Measurements from ENCODE around the gene ZNF664. TPM values are rescaled to one million over a fixed set of nuclear protein-coding genes. Genes with fewer than 3 reads are reported as not detected.
A peak's percentile ranks its signal among the peaks of the same experiment; 100 is the strongest.

The ZNF664 gene
- total and polyA plus RNA-seq, 9 donors = 28.3 to 58.9 (median 42.8) TPM

GRCh38 chr12:123986374-123986965 lies 13.5 kb downstream of the ZNF664 start:
- Histone ChIP-seq H3K27me3 (ENCODE audit: control insufficient read depth, insufficient read depth, low read length) (no peaks in the 10 kb centered on the region), H3K4me3 (ENCODE audit: low read length) (no peak overlapping the region), H3K9me3 (replicated peaks; ENCODE audit: control insufficient read depth, low read depth, low read length) (no peaks in the 10 kb centered on the region), H3K4me1 (ENCODE audit: control insufficient read depth, insufficient read depth, low read length) (peaks cover 6% of the 10 kb centered on the region), H3K27ac (ENCODE audit: low read length) (no peak overlapping the region), H3K36me3 (ENCODE audit: control insufficient read depth, insufficient read depth, low read length) (peaks cover 34% of the 10 kb centered on the region)
- no peak for DNase-seq
- WGBS (ENCODE audit: insufficient coverage) = no CpG with 5 or more reads among the region's 3 CpGs

GRCh38 chr12:123987022-123987421 lies 14.0 kb downstream of the ZNF664 start:
- Histone ChIP-seq H3K36me3 (ENCODE audit: control insufficient read depth, insufficient read depth, low read length) (peaks cover 38% of the 10 kb centered on the region), H3K27me3 (ENCODE audit: control insufficient read depth, insufficient read depth, low read length) (no peaks in the 10 kb centered on the region), H3K27ac (ENCODE audit: low read length) (no peak overlapping the region), H3K4me3 (ENCODE audit: low read length) (no peak overlapping the region), H3K4me1 (ENCODE audit: control insufficient read depth, insufficient read depth, low read length) (peaks cover 6% of the 10 kb centered on the region), H3K9me3 (replicated peaks; ENCODE audit: control insufficient read depth, low read depth, low read length) (no peaks in the 10 kb centered on the region)
- DNase-seq = no peak
- WGBS (ENCODE audit: insufficient coverage) = no CpG with 5 or more reads among the region's 2 CpGs

- no peak for DNase-seq
- Histone ChIP-seq H3K9me3 (replicated peaks; ENCODE audit: control insufficient read depth, low read depth, low read length) (no peaks in the 10 kb centered on the region), H3K4me3 (ENCODE audit: low read length) (no peak overlapping the region), H3K36me3 (ENCODE audit: control insufficient read depth, insufficient read depth, low read length) (peaks cover 42% of the 10 kb centered on the region), H3K27ac (ENCODE audit: low read length) (no peak overlapping the region), H3K4me1 (ENCODE audit: control insufficient read depth, insufficient read depth, low read length) (peaks cover 6% of the 10 kb centered on the region), H3K27me3 (ENCODE audit: control insufficient read depth, insufficient read depth, low read length) (no peaks in the 10 kb centered on the region)
- 88% methylated on average over 3 of the region's 5 CpGs for WGBS (ENCODE audit: insufficient coverage)
These were observed 16.2 kb downstream of the ZNF664 start for GRCh38 chr12:123989168-123989567.

- Histone ChIP-seq H3K27me3 (ENCODE audit: control insufficient read depth, insufficient read depth, low read length) (no peaks in the 10 kb centered on the region), H3K4me3 (ENCODE audit: low read length) (no peak overlapping the region), H3K36me3 (ENCODE audit: control insufficient read depth, insufficient read depth, low read length) (peaks cover 44% of the 10 kb centered on the region), H3K9me3 (replicated peaks; ENCODE audit: control insufficient read depth, low read depth, low read length) (no peaks in the 10 kb centered on the region), H3K27ac (ENCODE audit: low read length) (no peak overlapping the region), H3K4me1 (ENCODE audit: control insufficient read depth, insufficient read depth, low read length) (peaks cover 6% of the 10 kb centered on the region)
- WGBS (ENCODE audit: insufficient coverage) = no CpG with 5 or more reads among the region's 1 CpG
- DNase-seq = no peak
These were observed 16.7 kb downstream of the ZNF664 start for GRCh38 chr12:123989753-123990152.

GRCh38 chr12:123990511-123990910 lies 17.5 kb downstream of the ZNF664 start:
- H3K4me3 ChIP-seq (ENCODE audit: low read length) = no peak overlapping the region
- H3K27ac ChIP-seq (ENCODE audit: low read length) = no peak overlapping the region
- H3K36me3 ChIP-seq (ENCODE audit: control insufficient read depth, insufficient read depth, low read length) = peaks cover 51% of the 10 kb centered on the region
- H3K27me3 ChIP-seq (ENCODE audit: control insufficient read depth, insufficient read depth, low read length) = no peaks in the 10 kb centered on the region
- no CpG with 5 or more reads among the region's 4 CpGs for WGBS (ENCODE audit: insufficient coverage)
- no peaks in the 10 kb centered on the region for H3K9me3 ChIP-seq (replicated peaks; ENCODE audit: control insufficient read depth, low read depth, low read length)
- H3K4me1 ChIP-seq (ENCODE audit: control insufficient read depth, insufficient read depth, low read length) = peaks cover 6% of the 10 kb centered on the region
- peak; percentile 39 for DNase-seq

GRCh38 chr12:123991372-123991951 lies 18.4 kb downstream of the ZNF664 start:
- Histone ChIP-seq H3K4me3 (ENCODE audit: low read length) (no peak overlapping the region), H3K27ac (ENCODE audit: low read length) (no peak overlapping the region), H3K4me1 (ENCODE audit: control insufficient read depth, insufficient read depth, low read length) (peaks cover 2% of the 10 kb centered on the region), H3K36me3 (ENCODE audit: control insufficient read depth, insufficient read depth, low read length) (peaks cover 51% of the 10 kb centered on the region), H3K9me3 (replicated peaks; ENCODE audit: control insufficient read depth, low read depth, low read length) (no peaks in the 10 kb centered on the region), H3K27me3 (ENCODE audit: control insufficient read depth, insufficient read depth, low read length) (no peaks in the 10 kb centered on the region)
- WGBS (ENCODE audit: insufficient coverage) = no CpG with 5 or more reads among the region's 2 CpGs
- no peak for DNase-seq

GRCh38 chr12:123992118-123992825 lies 19.3 kb downstream of the ZNF664 start:
- no peak for DNase-seq
- H3K36me3 ChIP-seq (ENCODE audit: control insufficient read depth, insufficient read depth, low read length) = peaks cover 51% of the 10 kb centered on the region
- 91% methylated on average over 5 of the region's 8 CpGs for WGBS (ENCODE audit: insufficient coverage)
- no peaks in the 10 kb centered on the region for H3K4me1 ChIP-seq (ENCODE audit: control insufficient read depth, insufficient read depth, low read length)
- no peak overlapping the region for H3K4me3 ChIP-seq (ENCODE audit: low read length)
- no peaks in the 10 kb centered on the region for H3K27me3 ChIP-seq (ENCODE audit: control insufficient read depth, insufficient read depth, low read length)
- no peaks in the 10 kb centered on the region for H3K9me3 ChIP-seq (replicated peaks; ENCODE audit: control insufficient read depth, low read depth, low read length)
- H3K27ac ChIP-seq (ENCODE audit: low read length) = no peak overlapping the region

GRCh38 chr12:123995023-123995748 lies 22.2 kb downstream of the ZNF664 start:
- Histone ChIP-seq H3K27ac (ENCODE audit: low read length) (no peak overlapping the region), H3K9me3 (replicated peaks; ENCODE audit: control insufficient read depth, low read depth, low read length) (no peaks in the 10 kb centered on the region), H3K27me3 (ENCODE audit: control insufficient read depth, insufficient read depth, low read length) (no peaks in the 10 kb centered on the region), H3K36me3 (ENCODE audit: control insufficient read depth, insufficient read depth, low read length) (peaks cover 53% of the 10 kb centered on the region), H3K4me1 (ENCODE audit: control insufficient read depth, insufficient read depth, low read length) (peaks cover 4% of the 10 kb centered on the region), H3K4me3 (ENCODE audit: low read length) (no peak overlapping the region)
- no peak for DNase-seq
- 95% methylated on average over 3 of the region's 7 CpGs for WGBS (ENCODE audit: insufficient coverage)

GRCh38 chr12:123996581-123996980 lies 23.6 kb downstream of the ZNF664 start:
- Histone ChIP-seq H3K4me1 (ENCODE audit: control insufficient read depth, insufficient read depth, low read length) (peaks cover 4% of the 10 kb centered on the region), H3K4me3 (ENCODE audit: low read length) (no peak overlapping the region), H3K9me3 (replicated peaks; ENCODE audit: control insufficient read depth, low read depth, low read length) (no peaks in the 10 kb centered on the region), H3K27me3 (ENCODE audit: control insufficient read depth, insufficient read depth, low read length) (no peaks in the 10 kb centered on the region), H3K36me3 (ENCODE audit: control insufficient read depth, insufficient read depth, low read length) (peaks cover 54% of the 10 kb centered on the region), H3K27ac (ENCODE audit: low read length) (no peak overlapping the region)
- no peak for DNase-seq
- 72% methylated on average over 2 of the region's 6 CpGs for WGBS (ENCODE audit: insufficient coverage)
